BLaER1 treated with 17β-estradiol and CSF1 and Interleukin-3, amounts not matched to agents 10 nM and 100 nM (cell line): ENCODE results near the gene TTC12.
"Not testable (repeated sequence)": the region's sequence is repeated elsewhere in the genome, so short reads cannot be mapped to it uniquely, and the experiment has no call there.

Experiments
- H3K27ac ChIP-seq, 11 experiments: shearing (Covaris generic); formaldehyde crosslinking; 2 replicates each; pipeline ENCODE4 v1.8.1; 2022
- H3K27me3 ChIP-seq, 11 experiments: shearing (Covaris generic); formaldehyde crosslinking; 2 replicates each; pipeline ENCODE4 v1.8.1; 2022
- H3K36me3 ChIP-seq, 11 experiments: shearing (Covaris generic); formaldehyde crosslinking; 2 replicates each; pipeline ENCODE4 v1.8.1; 2022
- H3K4me1 ChIP-seq, 10 experiments: shearing (Covaris generic); formaldehyde crosslinking; 2 replicates each; pipeline ENCODE4 v1.8.1; 2022
- H3K4me2 ChIP-seq, 11 experiments: shearing (Covaris generic); formaldehyde crosslinking; 2 replicates each; pipeline ENCODE4 v1.8.1; 2022
- H3K4me3 ChIP-seq, 10 experiments: shearing (Covaris generic); formaldehyde crosslinking; 2 replicates each; pipeline ENCODE4 v1.8.1; 2022
- H3K9ac ChIP-seq, 11 experiments: shearing (Covaris generic); formaldehyde crosslinking; 2 replicates each; pipeline ENCODE4 v1.8.1; 2022
- H3K9me3 ChIP-seq, 11 experiments: shearing (Covaris generic); formaldehyde crosslinking; replicated peaks in 1 of 11; 2 replicates each; pipeline ENCODE4 v1.8.1; 2022
- H4K20me1 ChIP-seq, 11 experiments: shearing (Covaris generic); formaldehyde crosslinking; 2 replicates each; pipeline ENCODE4 v1.8.1; 2022
- Cebpa-rat ChIP-seq, 11 experiments: shearing (Covaris generic); IDR thresholded peaks; 2 replicates each; pipeline ENCODE4 v1.8.1; 2022

Gene TTC12

DNA sequence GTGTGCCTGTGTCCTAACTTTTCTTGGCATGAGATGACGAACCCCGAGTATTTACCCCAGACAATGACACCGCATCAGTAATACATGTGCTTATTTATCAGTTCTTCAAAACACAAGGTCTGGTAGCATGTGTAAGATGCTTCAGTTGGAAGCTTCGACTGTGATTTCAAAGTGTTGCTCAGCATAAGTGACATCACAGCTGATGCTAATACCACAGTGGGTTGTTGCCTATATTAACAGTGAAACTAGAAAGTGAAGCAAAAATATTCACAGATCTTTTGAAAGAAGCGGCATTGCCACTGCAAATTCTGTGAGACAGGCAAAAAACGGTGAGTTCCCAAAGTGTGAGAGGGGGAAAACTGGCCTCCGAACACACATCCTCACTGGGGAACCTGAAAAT is 18.4 kb upstream of the TTC12 start:
- H3K27me3 ChIP-seq, result no peaks in the 10 kb centered on the region
- H4K20me1 ChIP-seq, result no peaks in the 10 kb centered on the region
- H3K36me3 ChIP-seq, result no peaks in the 10 kb centered on the region
- TF ChIP-seq Cebpa-rat (IDR thresholded peaks at IDR 0.05), result no peak
- no peak overlapping the region for H3K9ac ChIP-seq
- H3K4me3 ChIP-seq, result no peak overlapping the region
- H3K4me2 ChIP-seq, result no peak overlapping the region
- H3K27ac ChIP-seq, result no peak overlapping the region
- H3K4me1 ChIP-seq, result no peaks in the 10 kb centered on the region
- no peaks in the 10 kb centered on the region for H3K9me3 ChIP-seq

DNA sequence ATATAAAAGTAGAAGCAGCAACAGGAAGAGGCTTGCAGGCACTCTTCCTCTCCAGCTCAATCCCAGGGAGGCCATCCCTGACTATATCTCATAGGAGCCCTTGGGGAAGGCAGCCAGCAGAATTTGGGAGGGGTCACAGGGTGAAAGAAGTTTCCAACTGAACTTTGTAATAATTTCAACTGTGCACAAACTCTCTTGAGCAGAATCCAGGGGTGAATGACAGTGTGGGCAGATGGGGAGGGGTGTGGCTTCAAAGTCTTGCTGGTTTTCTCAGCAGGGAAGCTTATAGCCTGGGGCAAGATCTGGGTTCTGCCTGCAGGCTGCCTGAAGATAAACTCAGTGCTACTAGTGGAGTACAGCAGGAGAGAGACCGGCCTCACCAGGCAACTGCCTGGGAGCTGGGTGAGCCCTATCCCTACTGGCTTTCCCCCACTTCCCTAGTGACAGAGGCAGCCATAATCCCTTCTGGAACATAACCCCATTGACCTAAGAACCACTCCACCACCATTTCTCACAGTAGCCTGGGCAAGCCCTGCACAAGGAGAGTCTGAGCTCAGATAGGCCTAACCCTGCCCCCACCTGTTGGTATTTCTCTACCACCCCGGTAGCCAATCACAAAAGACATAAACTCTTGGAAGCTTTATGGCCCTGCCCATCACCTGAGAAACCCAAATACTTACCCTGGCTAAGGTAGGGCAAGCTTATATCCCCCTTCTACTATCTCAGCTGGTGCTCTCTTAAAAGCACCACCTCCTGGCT is 17.8 kb upstream of the TTC12 start:
- no peak overlapping the region for H3K4me2 ChIP-seq
- H3K27me3 ChIP-seq, result no peaks in the 10 kb centered on the region
- TF ChIP-seq Cebpa-rat (IDR thresholded peaks at IDR 0.05), result no peak
- H3K9me3 ChIP-seq, result no peaks in the 10 kb centered on the region
- no peak overlapping the region for H3K9ac ChIP-seq
- no peaks in the 10 kb centered on the region for H4K20me1 ChIP-seq
- no peak overlapping the region for H3K27ac ChIP-seq
- H3K4me1 ChIP-seq, result no peaks in the 10 kb centered on the region
- H3K36me3 ChIP-seq, result no peaks in the 10 kb centered on the region
- H3K4me3 ChIP-seq, result no peak overlapping the region

DNA sequence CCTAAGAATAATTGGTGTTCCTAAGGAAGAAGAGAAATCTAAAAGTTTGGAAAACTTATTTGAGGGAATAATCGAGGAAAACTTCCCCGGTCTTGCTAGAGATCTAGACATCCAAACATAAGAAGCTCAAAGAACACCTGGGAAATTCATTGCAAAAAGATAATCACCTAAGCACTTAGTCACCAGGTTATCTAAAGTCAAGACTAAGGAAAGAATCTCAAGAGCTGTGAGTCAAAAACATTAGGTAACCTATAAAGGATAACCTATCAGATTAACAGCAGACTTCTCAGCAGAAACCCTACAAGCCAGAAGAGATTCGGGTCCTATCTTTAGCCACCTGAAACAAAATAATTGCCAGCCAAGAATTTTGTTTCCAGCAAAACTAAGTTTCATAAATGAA is 15.9 kb upstream of the TTC12 start:
- H3K36me3 ChIP-seq, H3K4me2 ChIP-seq, H3K9me3 ChIP-seq, H3K9ac ChIP-seq, H4K20me1 ChIP-seq, H3K4me1 ChIP-seq, H3K4me3 ChIP-seq, H3K27me3 ChIP-seq, H3K27ac ChIP-seq: not testable (repeated sequence)

DNA sequence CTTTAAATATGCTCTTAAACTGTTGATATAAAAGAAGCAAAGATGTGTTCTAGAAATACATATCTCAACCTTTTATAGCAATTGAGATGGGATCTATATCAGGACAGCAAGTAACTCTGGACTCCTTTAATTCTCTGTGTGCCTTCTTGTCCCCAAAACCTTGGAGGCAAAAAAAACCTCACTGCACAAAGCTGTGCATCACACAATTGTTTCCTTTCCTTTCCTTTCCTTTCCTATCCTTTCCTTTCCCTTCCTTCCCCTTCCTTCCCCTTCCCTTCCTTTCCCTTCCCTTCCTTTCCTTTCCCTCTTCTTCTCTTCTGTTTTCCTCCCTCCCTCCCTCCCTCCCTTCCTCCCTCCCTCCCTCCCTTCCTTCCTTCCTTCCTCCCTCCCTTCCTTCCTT is 9.5 kb upstream of the TTC12 start:
- H3K9me3 ChIP-seq, result no peaks in the 10 kb centered on the region
- H4K20me1 ChIP-seq, result 0 out of 22 replicates have a peak, but pooled peaks cover 0 to 3% (median 0%) of the 10 kb centered on the region in 11 experiments
- peaks cover 0 to 4% (median 0%) of the 10 kb centered on the region in 10 experiments; a peak in 2 of 20 replicates for H3K4me1 ChIP-seq
- H3K4me3 ChIP-seq, result no peak overlapping the region
- no peak overlapping the region for H3K9ac ChIP-seq
- H3K36me3 ChIP-seq, result no peaks in the 10 kb centered on the region
- H3K27me3 ChIP-seq, result no peaks in the 10 kb centered on the region
- no peak for TF ChIP-seq Cebpa-rat (IDR thresholded peaks at IDR 0.05)
- no peak overlapping the region for H3K4me2 ChIP-seq
- no peak overlapping the region for H3K27ac ChIP-seq

DNA sequence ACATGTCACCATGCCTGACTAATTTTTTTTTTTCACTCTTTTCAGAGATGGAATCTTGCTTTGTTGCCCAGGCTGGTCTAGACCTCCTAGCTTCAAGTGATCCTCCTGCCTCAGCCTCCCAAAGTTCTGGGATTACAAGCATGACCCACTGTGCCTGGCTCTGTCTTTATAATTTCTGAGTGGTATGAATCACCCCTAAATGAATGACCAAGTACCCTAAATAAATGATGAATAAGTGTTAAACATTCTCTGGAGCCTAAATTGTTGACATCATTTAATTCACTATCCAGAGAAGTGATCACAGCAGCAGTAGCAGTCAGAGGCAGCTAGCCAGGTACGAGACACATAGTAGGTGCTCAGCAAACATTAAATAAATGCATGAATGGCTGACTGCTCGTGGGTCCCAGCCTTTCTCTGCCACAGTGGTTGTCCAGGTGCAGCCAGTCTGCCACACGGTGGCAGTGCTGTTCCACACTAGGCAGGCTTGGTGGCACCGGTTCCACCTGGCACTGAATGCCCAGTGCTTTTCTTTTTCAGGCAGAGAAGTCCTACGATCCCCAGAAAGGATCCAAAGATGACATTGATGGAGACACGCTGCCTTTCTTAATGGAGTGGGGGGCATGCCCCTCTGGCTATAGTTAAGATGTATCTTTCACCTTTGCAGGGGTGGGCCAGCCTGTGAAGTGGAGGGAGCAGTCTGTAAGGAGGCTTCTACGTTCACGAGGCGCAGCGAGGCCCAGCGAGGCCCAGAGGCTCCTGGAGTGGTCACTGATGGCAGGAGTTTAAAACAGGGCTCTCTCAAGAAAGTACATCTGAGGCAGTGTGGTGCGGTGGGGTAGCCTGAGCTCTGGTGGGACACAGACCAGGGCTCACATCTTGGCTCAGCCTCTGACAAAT is 8.7 kb upstream of the TTC12 start:
- Histone ChIP-seq H4K20me1 (0 out of 22 replicates have a peak, but pooled peaks cover 0 to 3% (median 0%) of the 10 kb centered on the region in 11 experiments), H3K9me3 (no peaks in the 10 kb centered on the region), H3K4me2 (no peak overlapping the region), H3K27me3 (no peaks in the 10 kb centered on the region; a peak in 1 of 22 replicates), H3K27ac (no peak overlapping the region), H3K4me3 (no peak overlapping the region), H3K9ac (no peak overlapping the region), H3K36me3 (no peaks in the 10 kb centered on the region), H3K4me1 (peaks cover 0 to 4% (median 0%) of the 10 kb centered on the region in 10 experiments; a peak in 2 of 20 replicates)
- TF ChIP-seq Cebpa-rat (IDR thresholded peaks at IDR 0.05), result no peak

DNA sequence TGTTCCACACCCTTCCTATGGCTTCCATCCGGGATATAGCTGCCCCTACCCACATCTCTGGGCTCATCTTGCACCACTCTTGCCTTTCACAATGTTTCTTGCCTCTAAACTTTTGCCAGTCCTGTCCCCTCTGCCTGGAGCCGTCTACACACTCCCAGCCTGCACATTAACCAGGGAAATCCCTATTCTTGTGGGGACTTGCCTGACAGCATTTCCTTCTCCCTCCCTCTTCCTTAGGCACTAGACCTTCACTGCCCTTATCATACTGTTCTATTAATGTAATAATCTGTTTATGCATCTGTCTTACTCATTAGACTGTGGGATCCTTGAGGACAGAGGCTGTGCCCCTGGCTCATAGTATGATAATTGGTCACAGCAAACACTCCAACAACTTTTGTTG is 5.8 kb upstream of the TTC12 start:
- Histone ChIP-seq H3K4me1 (peaks cover 0 to 4% (median 0%) of the 10 kb centered on the region in 10 experiments; a peak in 2 of 20 replicates), H3K27ac (no peak overlapping the region), H3K36me3 (no peaks in the 10 kb centered on the region), H3K4me2 (no peak overlapping the region), H3K9ac (no peak overlapping the region), H3K4me3 (no peak overlapping the region), H3K27me3 (no peaks in the 10 kb centered on the region; a peak in 1 of 22 replicates), H3K9me3 (no peaks in the 10 kb centered on the region), H4K20me1 (0 out of 22 replicates have a peak, but pooled peaks cover 0 to 3% (median 0%) of the 10 kb centered on the region in 11 experiments)
- TF ChIP-seq Cebpa-rat (IDR thresholded peaks at IDR 0.05), result no peak

DNA sequence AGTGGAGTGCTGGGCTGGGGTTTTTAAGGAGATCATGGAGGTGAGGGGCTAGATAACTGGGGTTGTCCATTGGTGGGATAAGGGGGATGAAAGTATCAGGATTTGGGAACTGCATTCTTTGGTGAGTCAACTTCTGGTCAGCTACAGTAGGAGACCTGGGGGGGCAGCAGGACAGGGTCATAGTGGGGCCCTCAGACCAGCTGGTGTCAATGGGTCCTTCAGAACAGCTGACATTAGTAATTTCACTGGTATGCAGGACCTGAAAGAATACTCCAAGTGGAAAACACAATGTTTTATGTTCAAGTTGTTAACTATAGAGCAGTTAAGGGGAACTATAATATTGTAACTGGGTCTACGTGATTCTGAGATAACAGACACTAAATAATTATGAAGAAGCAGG is 2.8 kb upstream of the TTC12 start:
- H3K9me3 ChIP-seq, result peaks cover 0 to 9% (median 3%) of the 10 kb centered on the region in 11 experiments; a peak in 5 of 22 replicates
- H3K36me3 ChIP-seq, result no peaks in the 10 kb centered on the region
- H3K9ac ChIP-seq, result no peak overlapping the region
- H3K27ac ChIP-seq, result no peak overlapping the region
- no peaks in the 10 kb centered on the region for H3K4me1 ChIP-seq
- H3K4me3 ChIP-seq, result no peak overlapping the region
- no peaks in the 10 kb centered on the region for H4K20me1 ChIP-seq
- TF ChIP-seq Cebpa-rat (IDR thresholded peaks at IDR 0.05), result no peak
- H3K4me2 ChIP-seq, result no peak overlapping the region
- H3K27me3 ChIP-seq, result no peaks in the 10 kb centered on the region; a peak in 1 of 22 replicates

DNA sequence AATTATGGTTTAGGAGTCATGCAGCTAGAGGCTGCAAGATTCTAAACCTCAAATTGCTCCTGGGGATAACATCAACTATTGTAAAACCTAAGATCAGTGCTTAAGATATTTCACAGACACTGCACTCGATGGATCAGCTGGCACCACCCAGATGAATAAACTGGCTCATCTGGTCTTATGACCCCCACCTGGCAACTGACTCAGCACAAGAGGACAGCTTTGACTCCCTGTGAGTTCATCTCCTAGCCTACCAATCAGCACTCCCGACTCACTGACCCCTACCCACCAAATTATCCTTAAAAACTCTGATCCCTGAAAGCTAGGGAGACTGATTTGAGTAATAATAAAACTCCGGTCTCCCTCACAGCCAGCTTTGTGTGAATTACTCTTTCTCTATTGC is 782 bp upstream of the TTC12 start:
- Histone ChIP-seq H3K27me3 (no peaks in the 10 kb centered on the region; a peak in 1 of 22 replicates), H3K27ac (no peak overlapping the region), H4K20me1 (no peaks in the 10 kb centered on the region), H3K9me3 (peaks cover 0 to 9% (median 3%) of the 10 kb centered on the region in 11 experiments; a peak in 5 of 22 replicates), H3K4me3 (no peak overlapping the region), H3K36me3 (no peaks in the 10 kb centered on the region), H3K4me2 (no peak overlapping the region), H3K4me1 (no peaks in the 10 kb centered on the region), H3K9ac (no peak overlapping the region)
- no peak for TF ChIP-seq Cebpa-rat (IDR thresholded peaks at IDR 0.05)

DNA sequence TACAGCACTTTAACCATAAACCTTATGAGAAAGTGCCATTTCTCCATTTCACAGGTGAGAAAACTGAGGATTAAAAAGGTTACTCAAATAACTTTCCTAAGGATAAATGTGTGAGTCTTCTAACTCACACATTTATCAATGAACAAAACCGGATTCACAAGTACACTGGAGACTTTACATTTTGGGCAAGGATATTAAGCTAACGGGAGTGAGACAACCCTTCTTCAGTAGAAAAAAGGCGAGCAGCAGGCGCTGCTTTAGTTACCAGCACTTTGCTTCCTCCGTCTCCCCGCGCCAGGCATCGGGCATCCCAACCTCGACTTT is 356 bp upstream of the TTC12 start:
- no peak overlapping the region for H3K4me2 ChIP-seq
- H3K9me3 ChIP-seq, result peaks cover 0 to 9% (median 3%) of the 10 kb centered on the region in 11 experiments; a peak in 5 of 22 replicates
- no peak overlapping the region for H3K4me3 ChIP-seq
- H3K9ac ChIP-seq, result no peak overlapping the region
- H3K27me3 ChIP-seq, result no peaks in the 10 kb centered on the region; a peak in 1 of 22 replicates
- no peak overlapping the region for H3K27ac ChIP-seq
- TF ChIP-seq Cebpa-rat (IDR thresholded peaks at IDR 0.05), result no peak
- H3K36me3 ChIP-seq, result no peaks in the 10 kb centered on the region
- no peaks in the 10 kb centered on the region for H3K4me1 ChIP-seq
- H4K20me1 ChIP-seq, result no peaks in the 10 kb centered on the region
